ENCODE measurements around the gene LCE2B.

GRCh38 chr1:152658649-152659048 lies 27.3 kb upstream of the LCE2B start:
- TF ChIP-seq CTCF (IDR thresholded peaks at IDR 0.05; ENCODE audit: insufficient read depth, low read length), result no peak
- TF ChIP-seq POLR2AphosphoS5 (IDR thresholded peaks at IDR 0.05; ENCODE audit: low read depth), result no peak
- TF ChIP-seq SPI1 (IDR thresholded peaks at IDR 0.05; ENCODE audit: borderline replicate concordance, low read depth), result no peak
